NCI-H1105 (cell line): ENCODE measurements around the gene ABCC1.
"Not testable (repeated sequence)": the region's sequence is repeated elsewhere in the genome, so short reads cannot be mapped to it uniquely, and the experiment has no call there.

ENCODE experiments used
- DNase-seq: peaks from one replicate; lab custom pipeline; 2025; lab: John Stamatoyannopoulos, UW

ABCC1 gene

GRCh38 chr16:16189842-16190241 lies 240.4 kb downstream of the ABCC1 start:
- no peak for DNase-seq

- no peak for DNase-seq
Observed at GRCh38 chr16:16190546-16190945, 241.1 kb downstream of the ABCC1 start.

- not testable (repeated sequence) for DNase-seq
Observed at GRCh38 chr16:16190966-16191365, 241.6 kb downstream of the ABCC1 start.

DNA sequence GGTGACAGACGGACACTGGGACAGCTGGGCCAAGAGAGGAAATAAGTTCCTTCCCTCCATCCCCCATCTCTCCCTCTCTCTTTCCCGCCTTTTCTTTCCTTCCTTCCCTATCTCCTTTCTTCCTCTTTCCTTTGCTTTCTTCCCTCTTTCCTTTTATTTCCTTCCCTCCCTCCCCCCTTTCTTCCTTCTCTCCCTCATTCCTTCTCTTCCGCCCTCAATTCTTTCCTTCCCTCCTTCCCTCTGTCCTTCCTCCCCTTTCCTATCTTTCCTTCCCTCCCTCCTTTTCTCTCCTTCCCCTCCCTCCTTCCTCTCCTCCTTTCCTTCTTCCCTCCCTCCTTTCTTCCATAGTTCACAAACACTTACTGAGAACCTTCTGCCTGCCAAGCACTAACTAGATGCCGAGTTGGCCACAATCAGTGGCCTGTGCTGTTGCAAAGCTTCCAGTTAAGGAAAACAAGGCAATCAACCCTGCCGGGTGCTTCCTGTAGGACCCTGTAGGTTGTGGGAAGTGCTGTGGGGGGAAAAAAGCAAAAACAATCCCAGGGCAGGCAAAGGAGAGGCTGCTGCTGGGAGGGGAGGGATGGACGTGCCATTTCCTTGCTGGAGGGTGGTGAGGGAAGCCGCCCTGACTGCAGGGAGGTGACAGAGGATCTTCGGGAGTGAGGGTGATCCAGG lies 242.2 kb downstream of the ABCC1 start:
- no peak for DNase-seq
